GM21717 (cell line): ENCODE results near the gene AADACL4.

ENCODE experiments used
- ATAC-seq: cut with Tn5 transposase; IDR thresholded peaks from one replicate; pipeline ENCODE4 v1.9.1; 2021; ENCODE audit warnings: mild to moderate bottlenecking, moderate library complexity; ENCODE audit not compliant: unreplicated experiment

The AADACL4 gene

GRCh38 chr1:12643785-12644184 lies at the start of gene AADACL4:
TSS of gene AADACL4 (plus strand) at chr1:12644085. CDS start at chr1:12644547, 462 bp downstream.
- no peak for ATAC-seq

- ATAC-seq = no peak
Observed at GRCh38 chr1:12594490-12594889, 49.4 kb upstream of the AADACL4 start.

- ATAC-seq = no peak
Observed at GRCh38 chr1:12594966-12595756, 48.7 kb upstream of the AADACL4 start.

GRCh38 chr1:12595757-12596006 lies 48.2 kb upstream of the AADACL4 start:
- no peak for ATAC-seq

- ATAC-seq = no peak
Observed at GRCh38 chr1:12596007-12596821, 47.7 kb upstream of the AADACL4 start.

- no peak for ATAC-seq
Observed at GRCh38 chr1:12597792-12598191, 46.1 kb upstream of the AADACL4 start.

GRCh38 chr1:12598974-12599373 lies 44.9 kb upstream of the AADACL4 start:
- no peak for ATAC-seq

GRCh38 chr1:12599657-12600056 lies 44.2 kb upstream of the AADACL4 start:
- no peak for ATAC-seq

GRCh38 chr1:12600335-12600734 lies 43.5 kb upstream of the AADACL4 start:
- no peak for ATAC-seq

- ATAC-seq = no peak
Observed at GRCh38 chr1:12600880-12601633, 42.8 kb upstream of the AADACL4 start.

- ATAC-seq = peak; percentile 64
Observed at GRCh38 chr1:12601700-12602658, 41.9 kb upstream of the AADACL4 start.

GRCh38 chr1:12602659-12603024 lies 41.2 kb upstream of the AADACL4 start:
- no peak for ATAC-seq

- ATAC-seq = no peak
Observed at GRCh38 chr1:12603224-12603623, 40.7 kb upstream of the AADACL4 start.

GRCh38 chr1:12604114-12604874 lies 39.6 kb upstream of the AADACL4 start:
- ATAC-seq = peak; percentile 56

- ATAC-seq = no peak
Observed at GRCh38 chr1:12604986-12605385, 38.9 kb upstream of the AADACL4 start.

- no peak for ATAC-seq
Observed at GRCh38 chr1:12607263-12607662, 36.6 kb upstream of the AADACL4 start.

GRCh38 chr1:12608311-12608957 lies 35.5 kb upstream of the AADACL4 start:
- no peak for ATAC-seq

GRCh38 chr1:12609469-12610003 lies 34.3 kb upstream of the AADACL4 start:
- ATAC-seq = no peak

- ATAC-seq = no peak
Observed at GRCh38 chr1:12610305-12610935, 33.5 kb upstream of the AADACL4 start.
